ENCODE results near the gene SLC8A2. TPM values are rescaled to one million over a fixed set of nuclear protein-coding genes. Genes with fewer than 3 reads are reported as not detected.

The SLC8A2 gene
- total and polyA plus RNA-seq, 9 donors: 0.04 to 0.49 (median 0.24) TPM

DNA sequence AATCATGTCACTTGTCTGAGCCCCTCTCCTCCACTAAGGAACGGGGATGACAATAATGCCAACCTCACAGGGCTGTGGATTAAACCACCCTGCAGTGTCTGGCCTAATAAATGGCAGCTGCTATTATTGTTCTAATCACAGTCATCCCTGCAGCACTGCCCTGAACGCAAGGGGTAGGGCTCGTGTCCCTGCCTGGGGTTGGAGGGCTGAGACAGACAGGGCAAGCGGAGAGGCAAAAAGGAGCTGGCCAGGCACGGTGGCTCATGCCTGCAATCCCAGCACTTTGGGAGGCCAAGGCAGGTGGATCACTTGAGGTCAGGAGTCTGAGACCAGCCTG is 22.5 kb upstream of the SLC8A2 start:
- Histone ChIP-seq H3K4me1 (ENCODE audit: control insufficient read depth, insufficient read depth, low read length) (peaks cover 81% of the 10 kb centered on the region), H3K36me3 (ENCODE audit: control insufficient read depth, insufficient read depth, low read length) (peaks cover 78% of the 10 kb centered on the region), H3K27me3 (ENCODE audit: control insufficient read depth, insufficient read depth, low read length) (no peaks in the 10 kb centered on the region), H3K4me3 (ENCODE audit: low read length) (no peak overlapping the region), H3K27ac (ENCODE audit: low read length) (peak overlapping the region; percentile 59), H3K9me3 (replicated peaks; ENCODE audit: control insufficient read depth, low read depth, low read length) (no peaks in the 10 kb centered on the region)
- no peak for DNase-seq
- 80% methylated on average over 5 of the region's 5 CpGs for WGBS (ENCODE audit: insufficient coverage)

GRCh38 chr19:47493378-47494210 is 21.9 kb upstream of the SLC8A2 start:
- 83% methylated on average over 8 of the region's 18 CpGs for WGBS (ENCODE audit: insufficient coverage)
- Histone ChIP-seq H3K4me3 (ENCODE audit: low read length) (no peak overlapping the region), H3K27ac (ENCODE audit: low read length) (peak overlapping the region; percentile 59), H3K9me3 (replicated peaks; ENCODE audit: control insufficient read depth, low read depth, low read length) (no peaks in the 10 kb centered on the region), H3K4me1 (ENCODE audit: control insufficient read depth, insufficient read depth, low read length) (peaks cover 75% of the 10 kb centered on the region), H3K27me3 (ENCODE audit: control insufficient read depth, insufficient read depth, low read length) (no peaks in the 10 kb centered on the region), H3K36me3 (ENCODE audit: control insufficient read depth, insufficient read depth, low read length) (peaks cover 77% of the 10 kb centered on the region)
- DNase-seq: no peak

DNA sequence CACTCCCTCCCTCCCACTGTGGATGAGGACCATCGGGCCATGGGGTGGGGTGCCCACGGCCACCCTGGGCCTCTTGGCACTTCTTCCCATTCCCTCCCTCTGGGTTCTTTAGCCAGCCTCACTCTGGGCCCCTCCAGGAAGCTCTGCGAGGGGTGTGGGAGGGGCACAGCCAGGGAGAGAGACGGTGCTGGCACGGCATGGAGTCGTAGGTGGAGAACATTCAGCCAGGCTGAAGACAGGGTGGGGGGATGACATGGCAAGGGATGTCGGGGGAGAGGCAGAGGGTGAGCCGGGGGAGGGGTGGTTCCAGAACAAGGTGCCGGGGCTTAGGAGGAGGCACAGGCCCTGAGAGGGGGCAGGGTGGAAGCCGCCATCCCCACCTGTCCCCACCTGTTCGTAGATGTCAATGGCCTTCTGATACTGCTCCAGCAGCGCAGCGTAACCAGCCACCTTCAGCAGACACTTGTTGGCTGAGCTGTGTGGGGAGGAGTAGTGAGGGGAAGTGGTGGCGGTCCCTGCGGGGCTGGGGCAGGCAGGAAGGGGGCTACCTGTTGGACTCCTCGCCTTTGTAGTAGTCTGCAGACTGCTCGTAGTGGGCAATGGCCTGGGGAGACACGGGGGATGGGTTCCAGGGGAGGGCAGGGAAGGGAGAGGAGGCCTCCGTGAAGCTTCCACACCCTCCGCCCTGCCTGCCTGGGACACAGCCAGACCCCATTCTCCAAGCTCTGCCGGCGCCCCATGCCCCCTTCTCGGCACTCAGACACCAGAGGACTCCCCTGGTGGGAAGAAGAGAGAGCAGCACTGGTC is 21.1 kb upstream of the SLC8A2 start:
- Histone ChIP-seq H3K9me3 (replicated peaks; ENCODE audit: control insufficient read depth, low read depth, low read length) (no peaks in the 10 kb centered on the region), H3K4me1 (ENCODE audit: control insufficient read depth, insufficient read depth, low read length) (peaks cover 70% of the 10 kb centered on the region), H3K27ac (ENCODE audit: low read length) (peak overlapping the region; percentile 47), H3K27me3 (ENCODE audit: control insufficient read depth, insufficient read depth, low read length) (no peaks in the 10 kb centered on the region), H3K4me3 (ENCODE audit: low read length) (no peak overlapping the region), H3K36me3 (ENCODE audit: control insufficient read depth, insufficient read depth, low read length) (peaks cover 77% of the 10 kb centered on the region)
- 59% methylated on average over 15 of the region's 23 CpGs for WGBS (ENCODE audit: insufficient coverage)
- no peak for DNase-seq

- H3K36me3 ChIP-seq (ENCODE audit: control insufficient read depth, insufficient read depth, low read length): peaks cover 77% of the 10 kb centered on the region
- no peak overlapping the region for H3K4me3 ChIP-seq (ENCODE audit: low read length)
- WGBS (ENCODE audit: insufficient coverage): 82% methylated on average over 14 of the region's 14 CpGs
- peaks cover 70% of the 10 kb centered on the region for H3K4me1 ChIP-seq (ENCODE audit: control insufficient read depth, insufficient read depth, low read length)
- no peak for DNase-seq
- no peaks in the 10 kb centered on the region for H3K9me3 ChIP-seq (replicated peaks; ENCODE audit: control insufficient read depth, low read depth, low read length)
- no peaks in the 10 kb centered on the region for H3K27me3 ChIP-seq (ENCODE audit: control insufficient read depth, insufficient read depth, low read length)
- H3K27ac ChIP-seq (ENCODE audit: low read length): no peak overlapping the region
These were observed 20.4 kb upstream of the SLC8A2 start for GRCh38 chr19:47492137-47492533.

DNA sequence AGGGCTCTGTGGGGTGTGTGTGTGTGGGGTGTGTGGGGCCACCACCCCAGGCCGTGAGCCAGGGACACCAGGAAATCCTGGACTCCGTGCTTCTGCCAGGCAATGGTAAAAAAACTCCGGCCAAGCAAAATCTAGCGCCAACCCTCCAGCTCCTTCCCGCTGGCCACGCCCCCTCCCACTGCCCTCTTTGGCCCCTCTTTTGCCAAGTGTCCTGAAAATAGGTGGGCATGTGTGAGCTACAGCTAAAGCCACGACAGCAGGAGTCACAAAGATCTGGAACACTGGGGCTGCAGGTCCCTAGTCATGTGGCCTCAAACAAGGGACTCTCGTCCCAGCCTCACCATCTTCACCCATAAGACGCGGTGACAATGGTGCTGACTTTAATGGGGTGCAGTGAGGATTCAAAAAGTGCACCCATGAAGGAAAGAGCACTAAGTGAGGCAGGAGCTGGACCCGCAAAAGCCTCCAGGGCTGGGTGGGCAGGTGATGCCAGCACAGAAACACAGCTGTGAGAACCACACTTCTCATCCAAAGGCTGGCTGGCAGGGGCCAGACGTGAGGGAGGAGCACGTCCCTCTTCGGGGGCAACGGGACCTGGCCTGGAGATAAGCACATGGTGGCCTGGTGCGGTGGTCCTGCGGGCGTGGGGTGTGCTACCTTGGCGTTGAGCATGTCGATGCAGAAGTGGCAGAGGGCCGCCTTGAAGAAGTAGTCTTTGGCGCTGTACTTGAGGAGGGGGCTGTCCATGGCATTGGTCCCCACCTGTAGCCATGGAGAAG is 19.9 kb upstream of the SLC8A2 start:
- Histone ChIP-seq H3K27me3 (ENCODE audit: control insufficient read depth, insufficient read depth, low read length) (no peaks in the 10 kb centered on the region), H3K36me3 (ENCODE audit: control insufficient read depth, insufficient read depth, low read length) (peaks cover 76% of the 10 kb centered on the region), H3K27ac (ENCODE audit: low read length) (no peak overlapping the region), H3K4me1 (ENCODE audit: control insufficient read depth, insufficient read depth, low read length) (peaks cover 71% of the 10 kb centered on the region), H3K4me3 (ENCODE audit: low read length) (no peak overlapping the region), H3K9me3 (replicated peaks; ENCODE audit: control insufficient read depth, low read depth, low read length) (no peaks in the 10 kb centered on the region)
- DNase-seq: no peak
- WGBS (ENCODE audit: insufficient coverage): 98% methylated on average over 16 of the region's 22 CpGs

DNA sequence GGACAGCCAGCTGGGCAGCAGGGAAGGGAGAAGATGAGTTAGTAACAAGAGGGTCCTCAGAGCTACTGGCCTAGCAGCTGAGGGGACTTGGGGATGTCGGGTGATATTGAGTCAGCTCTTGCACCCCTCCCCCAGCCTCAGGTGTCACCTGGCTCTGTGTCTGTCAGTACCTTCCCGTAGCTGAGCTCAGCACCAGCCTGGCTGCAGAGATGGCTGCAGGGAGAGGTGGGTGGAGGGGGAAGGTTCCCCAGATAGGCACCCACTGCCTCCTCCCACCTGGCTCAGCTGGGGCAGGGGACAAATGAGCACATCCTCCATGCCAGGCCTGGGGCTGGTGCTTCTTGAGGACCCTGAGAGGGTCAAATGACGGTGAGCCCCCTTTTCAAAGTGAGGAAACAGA is 19.2 kb upstream of the SLC8A2 start:
- Histone ChIP-seq H3K27me3 (ENCODE audit: control insufficient read depth, insufficient read depth, low read length) (no peaks in the 10 kb centered on the region), H3K4me3 (ENCODE audit: low read length) (no peak overlapping the region), H3K9me3 (replicated peaks; ENCODE audit: control insufficient read depth, low read depth, low read length) (no peaks in the 10 kb centered on the region), H3K4me1 (ENCODE audit: control insufficient read depth, insufficient read depth, low read length) (peaks cover 72% of the 10 kb centered on the region), H3K27ac (ENCODE audit: low read length) (no peak overlapping the region), H3K36me3 (ENCODE audit: control insufficient read depth, insufficient read depth, low read length) (peaks cover 70% of the 10 kb centered on the region)
- no peak for DNase-seq
- WGBS (ENCODE audit: insufficient coverage): 83% methylated on average over 1 of the region's 3 CpGs

DNA sequence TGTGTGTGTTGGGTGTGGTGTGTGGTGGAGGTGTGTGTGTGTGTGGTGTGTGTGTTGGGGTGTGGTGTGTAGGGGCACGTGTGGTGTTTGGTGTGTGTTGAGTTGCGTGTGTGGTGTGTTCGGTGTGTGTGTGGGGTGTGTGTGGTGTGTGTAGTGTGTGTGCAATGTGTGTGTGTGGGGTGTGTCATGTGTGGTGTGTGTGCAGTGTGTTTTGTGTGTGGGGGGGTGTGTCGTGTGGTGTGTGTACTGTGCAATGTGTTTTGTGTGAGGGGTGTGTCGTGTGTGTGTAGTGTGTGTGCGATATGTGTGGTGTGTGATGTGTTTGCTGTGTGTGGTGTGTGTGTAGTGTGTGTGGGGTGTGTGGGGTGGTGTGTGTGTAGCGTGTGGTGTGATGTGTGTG is 18.3 kb upstream of the SLC8A2 start:
- DNase-seq: no peak
- Histone ChIP-seq H3K4me1 (ENCODE audit: control insufficient read depth, insufficient read depth, low read length) (peaks cover 72% of the 10 kb centered on the region), H3K27ac (ENCODE audit: low read length) (no peak overlapping the region), H3K36me3 (ENCODE audit: control insufficient read depth, insufficient read depth, low read length) (peaks cover 70% of the 10 kb centered on the region), H3K9me3 (replicated peaks; ENCODE audit: control insufficient read depth, low read depth, low read length) (no peaks in the 10 kb centered on the region), H3K4me3 (ENCODE audit: low read length) (no peak overlapping the region), H3K27me3 (ENCODE audit: control insufficient read depth, insufficient read depth, low read length) (no peaks in the 10 kb centered on the region)
- WGBS (ENCODE audit: insufficient coverage): 74% methylated on average over 6 of the region's 7 CpGs

DNA sequence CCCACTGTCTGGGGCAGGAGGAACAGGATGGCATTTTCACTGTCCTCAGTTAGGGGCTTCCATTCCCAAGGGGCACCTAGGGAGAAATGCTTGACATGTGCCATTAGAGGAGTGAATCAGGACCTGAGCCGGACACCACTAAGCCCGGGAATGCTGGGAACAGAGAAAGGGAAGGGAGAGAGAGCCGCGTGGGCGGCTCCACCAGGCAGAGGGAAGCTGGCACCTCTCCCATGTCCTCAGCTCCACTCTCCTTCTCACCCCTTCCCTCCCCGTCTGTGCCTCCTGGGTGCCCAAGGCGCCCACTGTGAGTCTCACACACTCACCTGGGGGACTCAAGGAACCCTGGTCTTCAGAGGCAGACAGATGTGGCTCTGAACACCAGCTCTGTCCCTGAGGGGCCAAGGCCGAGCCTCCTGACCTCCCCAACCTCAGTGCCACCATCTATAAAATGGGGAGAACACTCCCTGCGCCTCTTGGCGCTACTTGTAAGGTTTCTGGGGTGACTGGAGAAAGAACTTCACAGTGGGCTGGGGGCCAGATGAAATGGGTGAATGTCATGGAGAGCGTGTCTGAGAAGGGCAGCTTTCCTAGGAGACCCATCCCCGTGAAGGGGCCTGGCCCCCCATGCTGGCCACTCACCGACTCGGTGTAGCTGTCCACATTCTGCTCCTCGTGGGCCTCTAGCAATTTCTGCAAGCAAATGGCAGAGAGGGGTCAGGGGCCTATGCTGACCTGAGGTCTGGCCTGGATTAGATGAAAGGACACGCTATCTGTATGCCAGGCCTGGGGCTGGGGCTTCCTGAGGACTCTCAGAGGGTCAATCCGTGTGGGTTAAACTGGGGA is 17.6 kb upstream of the SLC8A2 start:
- peaks cover 72% of the 10 kb centered on the region for H3K4me1 ChIP-seq (ENCODE audit: control insufficient read depth, insufficient read depth, low read length)
- no peak overlapping the region for H3K27ac ChIP-seq (ENCODE audit: low read length)
- H3K9me3 ChIP-seq (replicated peaks; ENCODE audit: control insufficient read depth, low read depth, low read length): no peaks in the 10 kb centered on the region
- DNase-seq: no peak
- WGBS (ENCODE audit: insufficient coverage): 76% methylated on average over 7 of the region's 17 CpGs
- peaks cover 68% of the 10 kb centered on the region for H3K36me3 ChIP-seq (ENCODE audit: control insufficient read depth, insufficient read depth, low read length)
- H3K4me3 ChIP-seq (ENCODE audit: low read length): no peak overlapping the region
- H3K27me3 ChIP-seq (ENCODE audit: control insufficient read depth, insufficient read depth, low read length): no peaks in the 10 kb centered on the region

DNA sequence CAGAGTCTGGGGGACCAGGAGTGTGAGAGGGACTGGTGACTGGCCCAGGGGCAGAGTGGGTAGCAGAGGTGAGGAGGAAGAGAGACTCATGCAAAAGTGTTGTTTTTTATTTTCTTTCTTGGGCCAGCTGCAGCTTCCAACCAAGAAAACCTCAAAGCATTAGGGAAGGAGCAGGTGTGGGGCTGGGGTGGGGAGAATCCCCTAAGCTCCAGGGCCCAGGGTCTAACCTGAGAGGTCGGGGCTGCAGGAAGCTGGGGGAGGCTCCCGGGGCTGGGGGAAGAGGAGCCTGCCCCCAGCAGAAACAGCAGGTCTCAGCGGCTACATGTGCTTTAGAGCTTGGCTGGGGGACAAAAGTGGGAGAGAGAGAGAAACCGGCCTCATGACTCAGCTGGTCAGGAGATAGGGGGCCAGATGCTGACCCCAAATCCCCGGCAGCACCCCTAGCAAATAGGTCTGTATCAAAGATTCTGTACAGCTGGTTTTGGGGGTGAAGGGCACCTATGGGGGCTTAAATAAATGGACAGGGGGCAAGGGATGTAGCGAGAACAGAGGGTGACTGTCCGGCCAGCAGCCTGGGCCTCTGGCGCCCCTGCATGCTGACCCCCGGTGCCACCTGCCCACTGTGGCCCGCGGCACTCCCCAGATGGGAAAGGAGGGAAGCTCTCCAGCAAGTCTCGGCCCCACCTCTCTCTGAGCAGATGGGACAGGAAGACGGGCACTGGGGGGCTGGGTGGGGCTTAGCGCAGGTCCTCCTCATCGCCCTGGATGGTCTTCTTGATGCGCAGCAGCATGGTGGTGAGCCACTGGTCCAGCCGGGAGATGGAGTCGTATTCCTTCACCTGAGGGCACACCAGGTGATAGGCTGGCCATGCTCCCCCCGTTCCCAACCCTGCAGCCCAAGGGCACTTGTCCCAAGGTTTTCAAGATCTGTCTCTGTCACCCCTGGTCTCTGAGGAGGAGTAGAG is 16.1 kb upstream of the SLC8A2 start:
- H3K4me1 ChIP-seq (ENCODE audit: control insufficient read depth, insufficient read depth, low read length): peaks cover 63% of the 10 kb centered on the region
- H3K9me3 ChIP-seq (replicated peaks; ENCODE audit: control insufficient read depth, low read depth, low read length): no peaks in the 10 kb centered on the region
- peaks cover 60% of the 10 kb centered on the region for H3K36me3 ChIP-seq (ENCODE audit: control insufficient read depth, insufficient read depth, low read length)
- no peak for DNase-seq
- peak overlapping the region; percentile 74 for H3K27ac ChIP-seq (ENCODE audit: low read length)
- WGBS (ENCODE audit: insufficient coverage): 80% methylated on average over 17 of the region's 19 CpGs
- no peak overlapping the region for H3K4me3 ChIP-seq (ENCODE audit: low read length)
- no peaks in the 10 kb centered on the region for H3K27me3 ChIP-seq (ENCODE audit: control insufficient read depth, insufficient read depth, low read length)

Measured in muscle of leg (tissue), 11 donors.